Measurements from ENCODE around the gene CCL22.

The CCL22 gene

DNA sequence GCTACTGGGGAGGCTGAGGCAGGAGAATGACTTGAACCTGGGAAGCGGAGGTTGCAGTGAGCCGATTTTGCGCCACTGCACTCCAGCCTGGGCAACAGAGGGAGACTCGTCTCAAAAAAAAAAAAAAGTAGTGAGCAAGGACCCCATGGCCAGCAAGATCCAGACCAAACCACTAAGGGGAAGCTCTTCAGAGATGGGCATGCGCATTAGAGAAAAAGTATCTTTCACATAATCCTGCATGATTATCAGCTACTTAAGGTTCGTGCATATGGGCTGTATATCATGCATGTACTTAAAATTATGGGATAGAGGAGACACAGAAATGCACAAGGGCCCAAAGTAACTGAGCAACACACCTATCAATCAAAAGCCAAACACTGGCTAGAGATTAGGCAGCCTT lies 10.7 kb upstream of the CCL22 start:
- Histone ChIP-seq H3K27ac (ENCODE audit: low read depth, low read length) (no peak overlapping the region), H3K4me1 (ENCODE audit: control insufficient read depth, insufficient read depth, low read length) (no peaks in the 10 kb centered on the region), H3K9me3 (ENCODE audit: control insufficient read depth, insufficient read depth, low read length) (no peaks in the 10 kb centered on the region), H3K9ac (ENCODE audit: low read depth, low read length) (no peak overlapping the region), H3K27me3 (ENCODE audit: control insufficient read depth, insufficient read depth, low read length) (no peaks in the 10 kb centered on the region), H3K4me3 (ENCODE audit: low read depth, low read length) (no peak overlapping the region), H3K36me3 (ENCODE audit: control insufficient read depth, insufficient read depth, low read length) (no peaks in the 10 kb centered on the region)

DNA sequence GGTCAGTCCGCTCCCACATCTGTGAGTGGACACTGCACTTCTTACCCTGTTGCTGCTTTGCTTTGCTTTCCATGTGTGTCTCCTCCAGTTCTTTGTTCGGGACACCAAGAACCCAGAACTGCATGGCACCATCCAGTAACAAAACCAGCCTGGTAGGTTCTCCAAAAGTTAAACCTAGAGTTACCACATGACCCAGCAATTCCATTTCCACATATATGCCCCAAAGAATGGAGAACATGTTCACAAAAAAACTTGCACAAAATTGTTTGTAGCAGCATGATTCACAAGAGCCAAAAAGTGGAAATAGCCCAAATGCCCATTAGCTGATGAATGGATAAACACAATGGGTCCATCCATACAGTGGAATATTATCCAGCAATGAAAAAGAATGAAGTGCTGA lies 10.3 kb upstream of the CCL22 start:
- H3K27ac ChIP-seq (ENCODE audit: low read depth, low read length): no peak overlapping the region
- H3K27me3 ChIP-seq (ENCODE audit: control insufficient read depth, insufficient read depth, low read length): no peaks in the 10 kb centered on the region
- no peak overlapping the region for H3K4me3 ChIP-seq (ENCODE audit: low read depth, low read length)
- H3K9ac ChIP-seq (ENCODE audit: low read depth, low read length): no peak overlapping the region
- H3K4me1 ChIP-seq (ENCODE audit: control insufficient read depth, insufficient read depth, low read length): no peaks in the 10 kb centered on the region
- no peaks in the 10 kb centered on the region for H3K9me3 ChIP-seq (ENCODE audit: control insufficient read depth, insufficient read depth, low read length)
- no peaks in the 10 kb centered on the region for H3K36me3 ChIP-seq (ENCODE audit: control insufficient read depth, insufficient read depth, low read length)

DNA sequence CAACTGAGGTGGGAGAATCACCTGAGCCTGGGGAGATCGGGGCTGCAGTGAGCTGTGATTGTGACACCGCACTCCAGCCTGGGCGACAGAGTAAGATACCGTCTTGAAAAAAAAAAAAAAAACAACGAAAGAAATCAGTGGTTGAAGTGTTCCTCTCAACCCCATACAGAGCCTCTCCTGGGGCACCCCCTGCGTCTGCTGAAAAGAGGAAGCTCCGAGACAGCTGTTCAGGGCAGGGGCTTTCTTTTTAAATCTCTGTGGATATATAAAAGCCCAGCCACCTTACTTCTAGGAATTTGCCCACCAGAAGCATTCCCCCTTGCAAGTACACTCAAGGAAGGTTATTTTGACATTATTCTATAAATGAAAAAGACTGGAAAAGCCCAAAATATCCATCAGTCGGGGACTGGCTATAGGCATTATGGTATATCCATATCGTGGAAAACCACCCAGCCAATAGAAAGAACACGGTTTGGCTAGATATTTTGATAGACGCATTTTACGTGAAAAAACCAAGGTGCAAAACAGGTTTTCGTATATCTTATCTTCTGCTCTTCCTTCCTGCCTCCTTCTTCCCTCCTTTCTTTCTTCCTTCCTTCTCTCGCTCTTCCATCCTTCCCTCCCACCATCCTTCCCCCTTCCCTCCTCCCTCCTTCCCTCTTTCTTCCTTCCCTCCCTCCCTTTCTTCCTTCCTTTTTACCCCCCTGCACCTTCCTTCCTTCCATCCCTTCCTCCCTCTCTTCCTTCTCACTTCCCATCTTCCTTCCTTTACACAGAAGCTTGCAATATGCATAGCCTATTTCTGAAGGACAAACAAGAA lies 9.2 kb upstream of the CCL22 start:
- no peaks in the 10 kb centered on the region for H3K36me3 ChIP-seq (ENCODE audit: control insufficient read depth, insufficient read depth, low read length)
- H3K4me3 ChIP-seq (ENCODE audit: low read depth, low read length): no peak overlapping the region
- H3K27me3 ChIP-seq (ENCODE audit: control insufficient read depth, insufficient read depth, low read length): no peaks in the 10 kb centered on the region
- no peak overlapping the region for H3K9ac ChIP-seq (ENCODE audit: low read depth, low read length)
- H3K4me1 ChIP-seq (ENCODE audit: control insufficient read depth, insufficient read depth, low read length): no peaks in the 10 kb centered on the region
- H3K9me3 ChIP-seq (ENCODE audit: control insufficient read depth, insufficient read depth, low read length): no peaks in the 10 kb centered on the region
- no peak overlapping the region for H3K27ac ChIP-seq (ENCODE audit: low read depth, low read length)

DNA sequence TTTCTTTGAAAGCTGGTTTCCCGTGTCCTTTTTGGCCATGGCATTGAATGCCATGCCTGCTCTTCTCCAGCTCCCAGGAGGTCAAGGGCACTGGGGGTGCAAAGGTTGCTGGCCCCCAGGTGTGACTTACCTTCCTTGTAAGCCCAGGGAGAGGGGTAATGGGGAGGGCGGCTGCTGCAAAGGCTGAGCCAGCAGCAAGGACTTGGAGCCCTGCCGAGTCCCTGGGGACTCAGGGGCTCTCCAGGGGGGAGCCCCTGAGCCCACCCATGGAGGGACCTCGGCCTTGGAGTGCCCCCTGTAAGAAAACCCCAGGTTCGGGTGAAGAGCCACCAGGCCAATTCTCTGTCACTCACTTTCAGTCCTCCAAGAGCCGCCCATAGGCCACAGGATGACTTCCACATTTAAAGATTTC lies 5.9 kb upstream of the CCL22 start:
- Histone ChIP-seq H3K4me1 (ENCODE audit: control insufficient read depth, insufficient read depth, low read length) (no peaks in the 10 kb centered on the region), H3K9ac (ENCODE audit: low read depth, low read length) (no peak overlapping the region), H3K9me3 (ENCODE audit: control insufficient read depth, insufficient read depth, low read length) (no peaks in the 10 kb centered on the region), H3K27me3 (ENCODE audit: control insufficient read depth, insufficient read depth, low read length) (no peaks in the 10 kb centered on the region), H3K4me3 (ENCODE audit: low read depth, low read length) (no peak overlapping the region), H3K27ac (ENCODE audit: low read depth, low read length) (no peak overlapping the region), H3K36me3 (ENCODE audit: control insufficient read depth, insufficient read depth, low read length) (no peaks in the 10 kb centered on the region)

DNA sequence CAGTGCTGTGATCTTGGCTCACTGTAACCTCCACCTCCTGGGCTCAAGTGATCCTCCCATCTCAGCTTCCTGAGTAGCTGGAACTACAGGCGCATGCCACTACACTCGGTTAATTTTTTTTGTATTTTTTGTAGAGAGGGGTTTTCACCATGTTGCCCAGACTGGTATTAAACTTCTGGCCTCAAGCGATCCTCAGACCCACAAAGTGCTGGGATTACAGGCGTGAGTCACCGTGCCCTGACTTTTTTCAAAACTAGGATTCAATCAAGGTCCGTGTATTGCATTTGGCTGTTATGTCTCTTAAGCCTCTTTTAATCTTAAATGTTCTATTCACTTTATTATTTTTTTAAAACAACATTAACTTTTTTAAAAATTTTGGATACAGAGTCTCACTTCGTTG lies 4.3 kb upstream of the CCL22 start:
- Histone ChIP-seq H3K36me3 (ENCODE audit: control insufficient read depth, insufficient read depth, low read length) (no peaks in the 10 kb centered on the region), H3K27me3 (ENCODE audit: control insufficient read depth, insufficient read depth, low read length) (no peaks in the 10 kb centered on the region), H3K4me1 (ENCODE audit: control insufficient read depth, insufficient read depth, low read length) (no peaks in the 10 kb centered on the region), H3K9ac (ENCODE audit: low read depth, low read length) (no peak overlapping the region), H3K4me3 (ENCODE audit: low read depth, low read length) (no peak overlapping the region), H3K9me3 (ENCODE audit: control insufficient read depth, insufficient read depth, low read length) (no peaks in the 10 kb centered on the region), H3K27ac (ENCODE audit: low read depth, low read length) (no peak overlapping the region)

DNA sequence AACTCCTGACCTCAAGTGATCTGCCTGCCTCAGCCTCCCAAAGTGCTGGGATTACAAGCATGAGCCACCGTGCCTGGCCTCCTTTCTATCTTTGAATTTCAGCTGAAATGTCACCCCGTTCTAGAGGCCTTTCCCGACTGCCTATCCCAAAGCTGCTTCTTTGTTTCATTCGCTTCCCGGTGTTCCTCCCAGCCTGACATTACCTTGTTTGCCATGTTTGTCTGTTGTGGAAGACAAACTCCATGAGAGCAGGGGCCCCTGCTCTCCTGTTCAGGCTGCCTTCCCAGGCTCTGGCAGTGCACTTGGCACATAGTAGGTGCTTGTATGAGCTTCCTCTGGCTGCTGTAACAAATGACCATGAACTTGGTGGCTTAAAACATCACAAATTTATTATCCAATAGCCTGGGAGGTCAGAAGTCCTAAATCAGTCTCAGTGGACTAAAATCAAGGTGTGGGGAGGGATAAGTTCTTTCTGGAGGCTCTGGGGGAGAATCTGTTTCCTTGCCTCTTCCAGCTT lies 2.6 kb upstream of the CCL22 start:
- H3K9ac ChIP-seq (ENCODE audit: low read depth, low read length): no peak overlapping the region
- no peaks in the 10 kb centered on the region for H3K9me3 ChIP-seq (ENCODE audit: control insufficient read depth, insufficient read depth, low read length)
- H3K36me3 ChIP-seq (ENCODE audit: control insufficient read depth, insufficient read depth, low read length): no peaks in the 10 kb centered on the region
- H3K27me3 ChIP-seq (ENCODE audit: control insufficient read depth, insufficient read depth, low read length): no peaks in the 10 kb centered on the region
- H3K27ac ChIP-seq (ENCODE audit: low read depth, low read length): no peak overlapping the region
- H3K4me3 ChIP-seq (ENCODE audit: low read depth, low read length): no peak overlapping the region
- no peaks in the 10 kb centered on the region for H3K4me1 ChIP-seq (ENCODE audit: control insufficient read depth, insufficient read depth, low read length)

DNA sequence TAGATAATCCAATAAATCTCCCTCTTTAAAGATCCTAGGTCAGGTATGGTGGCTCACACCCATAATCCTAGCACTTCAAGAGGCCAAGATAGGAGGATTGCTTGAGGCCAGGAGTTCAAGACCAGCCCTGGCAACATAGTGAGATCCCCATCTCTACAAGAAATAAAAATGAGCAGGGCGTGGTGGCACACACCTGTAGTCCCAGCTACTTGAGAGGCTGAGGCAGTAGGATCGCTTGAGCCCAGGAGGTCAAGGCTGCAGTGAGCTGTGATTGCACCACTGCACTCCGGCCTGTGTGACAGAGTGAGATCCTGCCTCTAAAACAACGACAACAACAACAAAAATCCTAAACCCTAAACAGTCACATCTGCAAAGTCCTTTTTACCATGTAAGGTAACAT lies 2.0 kb upstream of the CCL22 start:
- H3K4me3 ChIP-seq (ENCODE audit: low read depth, low read length): no peak overlapping the region
- H3K36me3 ChIP-seq (ENCODE audit: control insufficient read depth, insufficient read depth, low read length): no peaks in the 10 kb centered on the region
- no peak overlapping the region for H3K27ac ChIP-seq (ENCODE audit: low read depth, low read length)
- no peaks in the 10 kb centered on the region for H3K27me3 ChIP-seq (ENCODE audit: control insufficient read depth, insufficient read depth, low read length)
- no peaks in the 10 kb centered on the region for H3K9me3 ChIP-seq (ENCODE audit: control insufficient read depth, insufficient read depth, low read length)
- no peak overlapping the region for H3K9ac ChIP-seq (ENCODE audit: low read depth, low read length)
- no peaks in the 10 kb centered on the region for H3K4me1 ChIP-seq (ENCODE audit: control insufficient read depth, insufficient read depth, low read length)

DNA sequence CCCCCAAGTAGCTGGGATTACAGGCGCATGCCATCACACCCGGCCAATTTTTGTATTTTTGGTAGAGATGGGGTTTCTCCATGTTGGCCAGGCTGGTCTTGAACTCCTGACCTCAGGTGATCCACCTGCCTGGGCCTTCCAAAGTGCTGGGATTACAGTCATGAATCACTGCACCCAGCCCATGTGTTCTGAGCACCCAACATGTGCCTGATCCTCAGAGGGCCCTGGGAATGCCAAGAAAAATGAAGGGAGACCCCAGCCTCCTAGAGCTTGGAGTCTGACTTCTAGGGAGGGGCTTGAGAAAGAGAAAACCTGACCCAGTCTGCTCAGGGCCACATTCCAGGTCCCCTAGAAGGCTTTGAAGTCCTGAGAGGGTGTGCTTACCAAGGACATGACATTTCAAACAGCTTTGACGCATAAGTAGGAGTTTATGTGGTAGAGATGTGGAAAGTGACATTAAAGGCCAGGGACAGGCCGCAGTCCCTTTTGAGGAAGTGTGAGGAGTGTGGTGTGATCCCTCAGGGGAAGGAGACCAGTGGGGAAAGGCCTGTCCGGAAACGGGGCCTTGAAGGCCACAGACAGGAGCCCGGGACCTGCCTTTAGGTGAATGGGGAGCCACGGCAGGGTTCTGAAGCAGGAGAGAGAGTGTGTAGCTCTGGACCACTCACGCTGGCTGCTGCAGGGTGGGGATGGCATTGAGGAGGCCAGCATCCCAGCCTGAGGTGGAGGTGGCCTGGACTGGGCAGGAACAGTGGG lies 1.1 kb upstream of the CCL22 start:
- Histone ChIP-seq H3K36me3 (ENCODE audit: control insufficient read depth, insufficient read depth, low read length) (no peaks in the 10 kb centered on the region), H3K4me3 (ENCODE audit: low read depth, low read length) (no peak overlapping the region), H3K27ac (ENCODE audit: low read depth, low read length) (no peak overlapping the region), H3K4me1 (ENCODE audit: control insufficient read depth, insufficient read depth, low read length) (no peaks in the 10 kb centered on the region), H3K9me3 (ENCODE audit: control insufficient read depth, insufficient read depth, low read length) (no peaks in the 10 kb centered on the region), H3K27me3 (ENCODE audit: control insufficient read depth, insufficient read depth, low read length) (no peaks in the 10 kb centered on the region), H3K9ac (ENCODE audit: low read depth, low read length) (no peak overlapping the region)

DNA sequence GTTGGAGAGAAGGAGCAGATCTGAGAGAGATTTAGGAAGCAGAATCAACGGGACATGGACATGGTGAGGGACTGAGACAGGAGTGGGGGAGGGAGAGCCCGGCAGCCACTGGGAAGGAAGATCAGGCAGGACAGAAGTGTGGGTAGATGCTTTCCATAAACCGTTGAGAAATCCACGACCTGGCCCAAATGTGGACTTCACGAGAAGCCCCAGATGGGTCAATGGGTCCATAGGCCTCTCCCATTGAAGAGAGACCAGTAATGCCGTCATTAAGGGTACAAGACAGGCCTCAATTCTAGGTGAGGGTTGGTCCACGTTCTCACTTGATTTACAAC lies 530 bp upstream of the CCL22 start:
- no peak overlapping the region for H3K9ac ChIP-seq (ENCODE audit: low read depth, low read length)
- no peaks in the 10 kb centered on the region for H3K9me3 ChIP-seq (ENCODE audit: control insufficient read depth, insufficient read depth, low read length)
- H3K36me3 ChIP-seq (ENCODE audit: control insufficient read depth, insufficient read depth, low read length): no peaks in the 10 kb centered on the region
- H3K4me3 ChIP-seq (ENCODE audit: low read depth, low read length): no peak overlapping the region
- H3K27me3 ChIP-seq (ENCODE audit: control insufficient read depth, insufficient read depth, low read length): no peaks in the 10 kb centered on the region
- H3K4me1 ChIP-seq (ENCODE audit: control insufficient read depth, insufficient read depth, low read length): no peaks in the 10 kb centered on the region
- H3K27ac ChIP-seq (ENCODE audit: low read depth, low read length): no peak overlapping the region

DNA sequence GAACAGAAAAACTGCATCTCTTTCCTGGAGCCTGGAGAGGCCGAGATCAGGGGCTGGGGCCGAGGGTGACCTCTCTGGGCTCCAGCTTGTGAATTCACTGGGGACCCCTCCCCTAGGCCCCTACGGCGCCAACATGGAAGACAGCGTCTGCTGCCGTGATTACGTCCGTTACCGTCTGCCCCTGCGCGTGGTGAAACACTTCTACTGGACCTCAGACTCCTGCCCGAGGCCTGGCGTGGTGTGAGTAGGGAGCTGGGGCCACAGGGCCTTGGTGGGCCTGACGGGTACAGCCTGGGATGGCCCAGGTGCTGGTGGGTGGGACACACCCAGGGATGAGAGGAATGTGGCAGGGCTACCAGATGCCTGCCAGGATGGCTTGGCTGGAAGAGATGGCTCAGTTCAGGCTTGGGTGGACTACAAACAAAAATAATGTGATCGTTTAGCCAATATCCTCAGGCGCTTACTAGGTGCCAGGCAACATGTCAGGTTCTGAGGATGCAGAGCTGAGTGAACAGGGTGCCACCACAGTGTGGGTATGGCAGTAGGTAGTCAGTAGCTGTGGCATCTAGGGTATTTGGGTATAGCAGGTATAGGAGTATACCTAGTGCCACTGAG lies 1.8 kb downstream of the CCL22 start:
- Histone ChIP-seq H3K36me3 (ENCODE audit: control insufficient read depth, insufficient read depth, low read length) (no peaks in the 10 kb centered on the region), H3K9ac (ENCODE audit: low read depth, low read length) (no peak overlapping the region), H3K27ac (ENCODE audit: low read depth, low read length) (no peak overlapping the region), H3K9me3 (ENCODE audit: control insufficient read depth, insufficient read depth, low read length) (no peaks in the 10 kb centered on the region), H3K4me3 (ENCODE audit: low read depth, low read length) (no peak overlapping the region), H3K4me1 (ENCODE audit: control insufficient read depth, insufficient read depth, low read length) (no peaks in the 10 kb centered on the region), H3K27me3 (ENCODE audit: control insufficient read depth, insufficient read depth, low read length) (no peaks in the 10 kb centered on the region)

DNA sequence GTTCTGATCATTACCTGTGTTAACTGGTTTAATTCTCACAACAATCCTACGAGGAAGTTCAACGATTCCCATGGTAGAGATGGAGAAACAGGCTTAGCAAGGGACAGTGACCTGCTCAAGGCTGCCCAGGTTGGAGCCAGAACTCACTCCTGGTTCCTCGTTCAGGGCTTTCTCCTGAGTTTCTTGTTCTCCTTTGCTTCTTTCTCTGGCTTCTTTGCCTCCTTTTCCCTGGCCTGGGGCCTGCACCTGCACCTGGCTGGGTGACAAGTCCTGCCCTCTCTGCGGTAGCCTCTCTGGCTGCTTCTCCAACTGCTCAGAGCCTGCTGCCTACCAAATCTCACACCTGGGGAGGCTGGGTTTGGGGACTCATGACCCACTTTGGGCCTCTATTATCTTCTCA lies 2.8 kb downstream of the CCL22 start:
- Histone ChIP-seq H3K4me1 (ENCODE audit: control insufficient read depth, insufficient read depth, low read length) (no peaks in the 10 kb centered on the region), H3K4me3 (ENCODE audit: low read depth, low read length) (no peak overlapping the region), H3K9ac (ENCODE audit: low read depth, low read length) (no peak overlapping the region), H3K27me3 (ENCODE audit: control insufficient read depth, insufficient read depth, low read length) (no peaks in the 10 kb centered on the region), H3K36me3 (ENCODE audit: control insufficient read depth, insufficient read depth, low read length) (no peaks in the 10 kb centered on the region), H3K27ac (ENCODE audit: low read depth, low read length) (no peak overlapping the region), H3K9me3 (ENCODE audit: control insufficient read depth, insufficient read depth, low read length) (no peaks in the 10 kb centered on the region)

All from HUES48 (cell line).